GM23338 (cell line): ENCODE measurements around the gene FBXL2. TPM values are rescaled to one million over a fixed set of nuclear protein-coding genes. Genes with fewer than 3 reads are reported as not detected.

Experiments used
- ATAC-seq: fragments of 200-7000 bp; cut with Tn5 transposase; 3 replicates; pipeline ENCODE4 v1.9.1; 2020
- DNase-seq: peaks from one replicate; pipeline ENCODE4 v3.0.0-alpha.2; 2015; ENCODE audit warnings: low spot score
- H2AFZ ChIP-seq: fragments of 200-600 bp; sonication (generic); 2 replicates; pipeline ENCODE4 v1.8.0; 2016; ENCODE audit warnings: antibody characterized with exemption, mild to moderate bottlenecking, moderate library complexity
- H3F3A ChIP-seq: fragments of 200-600 bp; sonication (generic); replicated peaks from 2 replicates; pipeline ENCODE4 v1.8.0; 2017; ENCODE audit warnings: antibody characterized with exemption, mixed run types, low read depth
- H3K27ac ChIP-seq: fragments of 200-600 bp; sonication (generic); 2 replicates; pipeline ENCODE4 v1.6.1; 2016; ENCODE audit warnings: low read depth
- H3K27me3 ChIP-seq: fragments of 200-600 bp; sonication (generic); 2 replicates; pipeline ENCODE4 v1.8.0; 2016; ENCODE audit warnings: mild to moderate bottlenecking, mixed run types, moderate library complexity; ENCODE audit not compliant: insufficient read depth
- H3K36me3 ChIP-seq: fragments of 200-600 bp; sonication (generic); 2 replicates; pipeline ENCODE4 v1.8.0; 2016; ENCODE audit warnings: mild to moderate bottlenecking; ENCODE audit not compliant: insufficient read depth
- H3K4me1 ChIP-seq: fragments of 200-600 bp; sonication (generic); 2 replicates; pipeline ENCODE4 v1.8.0; 2016; ENCODE audit warnings: mild to moderate bottlenecking, moderate library complexity; ENCODE audit not compliant: insufficient read depth
- H3K4me2 ChIP-seq: fragments of 200-600 bp; sonication (generic); 2 replicates; pipeline ENCODE4 v1.7.1; 2017; ENCODE audit warnings: mixed run types
- H3K4me3 ChIP-seq: fragments of 200-600 bp; sonication (generic); 2 replicates; pipeline ENCODE4 v1.6.1; 2016; ENCODE audit warnings: mixed run types
- H3K79me2 ChIP-seq: fragments of 200-600 bp; sonication (generic); replicated peaks from 2 replicates; pipeline ENCODE4 v1.8.0; 2017; ENCODE audit warnings: mild to moderate bottlenecking; ENCODE audit not compliant: insufficient read depth
- H3K9me2 ChIP-seq: fragments of 200-600 bp; sonication (generic); 2 replicates; pipeline ENCODE4 v1.8.0; 2017; ENCODE audit not compliant: insufficient read depth
- H4K20me1 ChIP-seq: fragments of 200-600 bp; sonication (generic); replicated peaks from 2 replicates; pipeline ENCODE4 v1.8.0; 2017; ENCODE audit warnings: mild to moderate bottlenecking; ENCODE audit not compliant: insufficient read depth
- H3K27ac Mint-ChIP-seq: 2 replicates; pipeline ENCODE4 v1.8.0; 2020; ENCODE audit warnings: inconsistent platforms, mild to moderate bottlenecking, moderate library complexity, mixed read lengths
- H3K27me3 Mint-ChIP-seq: 3 replicates; pipeline ENCODE4 v1.8.0; 2022; ENCODE audit warnings: low read depth, mild to moderate bottlenecking, moderate library complexity, mixed read lengths, inconsistent platforms; ENCODE audit not compliant: insufficient read depth, poor library complexity
- H3K36me3 Mint-ChIP-seq: 3 replicates; pipeline ENCODE4 v1.8.0; 2021; ENCODE audit warnings: low read depth, mild to moderate bottlenecking, inconsistent platforms, moderate library complexity, mixed read lengths
- H3K4me1 Mint-ChIP-seq: 3 replicates; pipeline ENCODE4 v1.8.0; 2020; ENCODE audit warnings: mild to moderate bottlenecking, inconsistent platforms, mixed read lengths
- H3K4me3 Mint-ChIP-seq: 3 replicates; pipeline ENCODE4 v1.8.0; 2021; ENCODE audit warnings: moderate library complexity, mild to moderate bottlenecking, inconsistent platforms, mixed read lengths
- H3K9me3 Mint-ChIP-seq: 3 replicates; pipeline ENCODE4 v1.8.0; 2020; ENCODE audit warnings: moderate library complexity, mild to moderate bottlenecking, inconsistent platforms, mixed read lengths
- CREB1 ChIP-seq: fragments of 250-450 bp; sonication (Bioruptor Pico); IDR thresholded peaks from 2 replicates; pipeline ENCODE4 v1.5.0; 2020; ENCODE audit warnings: low read depth, mild to moderate bottlenecking, moderate library complexity
- EZH2 ChIP-seq: fragments of 200-600 bp; sonication (generic); IDR thresholded peaks from one replicate; pipeline ENCODE4 v1.8.0; 2017; ENCODE audit warnings: antibody characterized with exemption, mild to moderate bottlenecking, low read depth; ENCODE audit not compliant: unreplicated experiment
- EZH2phosphoT487 ChIP-seq: fragments of 200-600 bp; sonication (generic); IDR thresholded peaks from one replicate; pipeline ENCODE4 v1.8.1; 2018; ENCODE audit warnings: antibody characterized with exemption; ENCODE audit not compliant: unreplicated experiment
- JUNB ChIP-seq: IDR thresholded peaks from one replicate; pipeline ENCODE4 v1.6.1; 2016; ENCODE audit warnings: antibody characterized with exemption; ENCODE audit not compliant: unreplicated experiment
- NANOG ChIP-seq: IDR thresholded peaks from 2 replicates; pipeline ENCODE4 v1.6.1; 2016; ENCODE audit warnings: antibody characterized with exemption, borderline replicate concordance
- POLR2AphosphoS5 ChIP-seq: IDR thresholded peaks from 2 replicates; pipeline ENCODE4 v1.6.1; 2016; ENCODE audit warnings: antibody characterized with exemption, low read depth
- STAT1 ChIP-seq: IDR thresholded peaks from one replicate; pipeline ENCODE4 v1.6.1; 2016; ENCODE audit warnings: antibody characterized with exemption; ENCODE audit not compliant: unreplicated experiment
- ZNF114 ChIP-seq: fragments of 250-450 bp; sonication (Bioruptor Pico); IDR thresholded peaks from 2 replicates; pipeline ENCODE4 v1.5.0; 2020; ENCODE audit warnings: mild to moderate bottlenecking, moderate library complexity
- ZNF331 ChIP-seq: fragments of 250-450 bp; sonication (Bioruptor Pico); IDR thresholded peaks from 2 replicates; pipeline ENCODE4 v1.5.0; 2020; ENCODE audit warnings: low read depth, mild to moderate bottlenecking, moderate library complexity
- polyA plus RNA-seq: library from polyadenylated mRNA; unstranded; fragments of >200 nt; fragmentation: Nextera tagmentation; extraction: Ambion mirVana; gene quantifications from 2 replicates; pipeline ENCODE4 v1.2.1, GENCODE V29; 2016
- total RNA-seq: library from RNA; depleted of rRNA; stranded (reverse); fragments of >200 nt; shearing (Covaris generic); gene quantifications from 2 replicates; pipeline ENCODE4 v1.2.3, GENCODE V29; 2014
- TF ChIP-seq, protein P1 (sequence below): IDR thresholded peaks from one replicate; pipeline ENCODE4 v1.6.1; 2018; ENCODE audit warnings: antibody characterized with exemption; ENCODE audit not compliant: unreplicated experiment
- TF ChIP-seq, protein P2 (sequence below), 2 experiments: fragments of 200-600 bp in 1 of 2; sonication (generic) in 1 of 2; conservative IDR thresholded peaks; 2 replicates each; pipeline versions ENCODE4 v1.5.1 to v1.6.1; 2016 to 2017; ENCODE audit warnings: antibody characterized with exemption in 2 of 2, low read depth in 2 of 2, mild to moderate bottlenecking in 2 of 2, moderate library complexity in 1 of 2
- TF ChIP-seq, protein P3 (sequence below): IDR thresholded peaks from 2 replicates; pipeline ENCODE4 v1.6.1; 2016; ENCODE audit warnings: antibody characterized with exemption

Gene FBXL2
- total and polyA plus RNA-seq, 2 experiments from 2014 or later: 2.8 to 5.7 TPM

DNA sequence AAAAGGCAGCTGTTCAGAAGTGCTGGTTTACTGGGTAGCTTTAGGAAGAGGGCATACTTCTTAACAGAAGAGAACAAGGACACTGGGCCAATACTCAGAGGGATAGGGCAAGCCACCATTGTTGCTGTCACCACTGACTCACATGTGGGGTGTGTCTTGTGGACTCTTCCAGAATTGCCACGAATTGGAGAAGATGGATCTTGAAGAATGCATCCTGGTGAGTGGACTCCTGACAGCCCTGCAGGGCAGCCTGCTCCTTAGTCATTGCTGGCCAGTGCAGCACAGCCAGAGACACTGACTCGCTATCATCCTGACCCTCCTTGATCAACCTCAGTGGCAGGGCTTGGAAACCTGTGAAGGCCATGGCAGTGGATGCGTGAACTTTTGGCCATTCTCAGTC is 100.7 kb downstream of the FBXL2 start (continued):
- TF ChIP-seq, protein P1, sequence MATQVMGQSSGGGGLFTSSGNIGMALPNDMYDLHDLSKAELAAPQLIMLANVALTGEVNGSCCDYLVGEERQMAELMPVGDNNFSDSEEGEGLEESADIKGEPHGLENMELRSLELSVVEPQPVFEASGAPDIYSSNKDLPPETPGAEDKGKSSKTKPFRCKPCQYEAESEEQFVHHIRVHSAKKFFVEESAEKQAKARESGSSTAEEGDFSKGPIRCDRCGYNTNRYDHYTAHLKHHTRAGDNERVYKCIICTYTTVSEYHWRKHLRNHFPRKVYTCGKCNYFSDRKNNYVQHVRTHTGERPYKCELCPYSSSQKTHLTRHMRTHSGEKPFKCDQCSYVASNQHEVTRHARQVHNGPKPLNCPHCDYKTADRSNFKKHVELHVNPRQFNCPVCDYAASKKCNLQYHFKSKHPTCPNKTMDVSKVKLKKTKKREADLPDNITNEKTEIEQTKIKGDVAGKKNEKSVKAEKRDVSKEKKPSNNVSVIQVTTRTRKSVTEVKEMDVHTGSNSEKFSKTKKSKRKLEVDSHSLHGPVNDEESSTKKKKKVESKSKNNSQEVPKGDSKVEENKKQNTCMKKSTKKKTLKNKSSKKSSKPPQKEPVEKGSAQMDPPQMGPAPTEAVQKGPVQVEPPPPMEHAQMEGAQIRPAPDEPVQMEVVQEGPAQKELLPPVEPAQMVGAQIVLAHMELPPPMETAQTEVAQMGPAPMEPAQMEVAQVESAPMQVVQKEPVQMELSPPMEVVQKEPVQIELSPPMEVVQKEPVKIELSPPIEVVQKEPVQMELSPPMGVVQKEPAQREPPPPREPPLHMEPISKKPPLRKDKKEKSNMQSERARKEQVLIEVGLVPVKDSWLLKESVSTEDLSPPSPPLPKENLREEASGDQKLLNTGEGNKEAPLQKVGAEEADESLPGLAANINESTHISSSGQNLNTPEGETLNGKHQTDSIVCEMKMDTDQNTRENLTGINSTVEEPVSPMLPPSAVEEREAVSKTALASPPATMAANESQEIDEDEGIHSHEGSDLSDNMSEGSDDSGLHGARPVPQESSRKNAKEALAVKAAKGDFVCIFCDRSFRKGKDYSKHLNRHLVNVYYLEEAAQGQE: no peak
- TF ChIP-seq NANOG: no peak
- TF ChIP-seq ZNF331 (CRISPR knock-in tag): no peak
- no peak for TF ChIP-seq EZH2
- TF ChIP-seq ZNF114 (CRISPR knock-in tag): no peak
- no peak for TF ChIP-seq CREB1
- TF ChIP-seq EZH2phosphoT487: no peak

DNA sequence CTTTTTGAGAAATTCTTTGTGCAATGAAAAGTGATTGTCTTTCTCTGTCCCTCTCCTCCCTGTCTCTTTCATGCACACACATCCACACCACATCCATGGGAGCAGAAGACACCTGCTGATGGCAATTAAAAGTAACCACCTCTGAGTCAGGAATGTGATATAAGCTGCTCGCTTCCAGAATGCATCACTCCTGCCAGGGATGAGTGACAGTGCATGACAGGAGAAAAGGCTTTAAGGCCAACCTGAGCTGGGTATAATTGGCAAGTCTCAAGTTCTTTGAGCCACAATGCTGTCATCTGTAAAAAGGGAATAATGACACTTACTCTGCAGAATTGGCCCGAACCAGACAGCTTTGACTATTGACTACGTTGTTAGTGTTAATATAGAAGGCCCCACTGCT is 103.4 kb downstream of the FBXL2 start:
- Histone ChIP-seq H3F3A (no peaks in the 10 kb centered on the region), H2AFZ (no peak overlapping the region), H3K4me3 (no peak overlapping the region), H3K4me2 (no peak overlapping the region), H3K36me3 (0 out of 2 replicates have a peak, but pooled peaks cover 4% of the 10 kb centered on the region), H3K9me2 (0 out of 2 replicates have a peak, but pooled peaks cover 3% of the 10 kb centered on the region), H3K79me2 (no peaks in the 10 kb centered on the region), H3K4me1 (no peaks in the 10 kb centered on the region; the same call in 1 of the 2 replicates), H3K27ac (no peak overlapping the region), H3K27me3 (no peaks in the 10 kb centered on the region), H4K20me1 (no peaks in the 10 kb centered on the region; the same call in 1 of the 2 replicates)
- peaks cover 6% of the 10 kb centered on the region; the same call in 2 of the 3 replicates for H3K36me3 Mint-ChIP-seq
- no peak for DNase-seq
- TF ChIP-seq EZH2phosphoT487 (no peak), ZNF331 (CRISPR knock-in tag) (no peak), JUNB (no peak), POLR2AphosphoS5 (no peak), NANOG (no peak), EZH2 (no peak), ZNF114 (CRISPR knock-in tag) (no peak), STAT1 (no peak), CREB1 (no peak)
- TF ChIP-seq, protein P1: no peak
- TF ChIP-seq, protein P2, sequence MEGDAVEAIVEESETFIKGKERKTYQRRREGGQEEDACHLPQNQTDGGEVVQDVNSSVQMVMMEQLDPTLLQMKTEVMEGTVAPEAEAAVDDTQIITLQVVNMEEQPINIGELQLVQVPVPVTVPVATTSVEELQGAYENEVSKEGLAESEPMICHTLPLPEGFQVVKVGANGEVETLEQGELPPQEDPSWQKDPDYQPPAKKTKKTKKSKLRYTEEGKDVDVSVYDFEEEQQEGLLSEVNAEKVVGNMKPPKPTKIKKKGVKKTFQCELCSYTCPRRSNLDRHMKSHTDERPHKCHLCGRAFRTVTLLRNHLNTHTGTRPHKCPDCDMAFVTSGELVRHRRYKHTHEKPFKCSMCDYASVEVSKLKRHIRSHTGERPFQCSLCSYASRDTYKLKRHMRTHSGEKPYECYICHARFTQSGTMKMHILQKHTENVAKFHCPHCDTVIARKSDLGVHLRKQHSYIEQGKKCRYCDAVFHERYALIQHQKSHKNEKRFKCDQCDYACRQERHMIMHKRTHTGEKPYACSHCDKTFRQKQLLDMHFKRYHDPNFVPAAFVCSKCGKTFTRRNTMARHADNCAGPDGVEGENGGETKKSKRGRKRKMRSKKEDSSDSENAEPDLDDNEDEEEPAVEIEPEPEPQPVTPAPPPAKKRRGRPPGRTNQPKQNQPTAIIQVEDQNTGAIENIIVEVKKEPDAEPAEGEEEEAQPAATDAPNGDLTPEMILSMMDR (conservative IDR thresholded peaks at IDR 0.05; ENCODE audit: low read depth in 2 of 2): no peak
- TF ChIP-seq, protein P3, sequence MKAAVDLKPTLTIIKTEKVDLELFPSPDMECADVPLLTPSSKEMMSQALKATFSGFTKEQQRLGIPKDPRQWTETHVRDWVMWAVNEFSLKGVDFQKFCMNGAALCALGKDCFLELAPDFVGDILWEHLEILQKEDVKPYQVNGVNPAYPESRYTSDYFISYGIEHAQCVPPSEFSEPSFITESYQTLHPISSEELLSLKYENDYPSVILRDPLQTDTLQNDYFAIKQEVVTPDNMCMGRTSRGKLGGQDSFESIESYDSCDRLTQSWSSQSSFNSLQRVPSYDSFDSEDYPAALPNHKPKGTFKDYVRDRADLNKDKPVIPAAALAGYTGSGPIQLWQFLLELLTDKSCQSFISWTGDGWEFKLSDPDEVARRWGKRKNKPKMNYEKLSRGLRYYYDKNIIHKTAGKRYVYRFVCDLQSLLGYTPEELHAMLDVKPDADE: no peak
- no peak overlapping the region for H3K27ac Mint-ChIP-seq
- no peaks in the 10 kb centered on the region; the same call in 2 of the 3 replicates for H3K9me3 Mint-ChIP-seq
- H3K4me1 Mint-ChIP-seq: peaks cover 15% of the 10 kb centered on the region
- ATAC-seq: no peak
- peaks cover 4% of the 10 kb centered on the region for H3K27me3 Mint-ChIP-seq
- no peak overlapping the region for H3K4me3 Mint-ChIP-seq
